RPMI7951 (cell line): ENCODE data around the gene PROB1. TPM values are rescaled to one million over a fixed set of nuclear protein-coding genes. Genes with fewer than 3 reads are reported as not detected.
A peak's percentile ranks its signal among the peaks of the same experiment; 100 is the strongest.
"Not testable (repeated sequence)": the region's sequence is repeated elsewhere in the genome, so short reads cannot be mapped to it uniquely, and the experiment has no call there.

ENCODE experiments used
- DNase-seq: peaks from one replicate; pipeline ENCODE4 v3.0.0-alpha.2; 2012; ENCODE audit warnings: low read depth
- total RNA-seq: library from RNA; depleted of rRNA; stranded (reverse); fragments of >200 nt; shearing (Covaris generic); gene quantifications from 2 replicates; pipeline ENCODE4 v1.2.3, GENCODE V29; 2014; rRNA removed

Gene PROB1, protein sequence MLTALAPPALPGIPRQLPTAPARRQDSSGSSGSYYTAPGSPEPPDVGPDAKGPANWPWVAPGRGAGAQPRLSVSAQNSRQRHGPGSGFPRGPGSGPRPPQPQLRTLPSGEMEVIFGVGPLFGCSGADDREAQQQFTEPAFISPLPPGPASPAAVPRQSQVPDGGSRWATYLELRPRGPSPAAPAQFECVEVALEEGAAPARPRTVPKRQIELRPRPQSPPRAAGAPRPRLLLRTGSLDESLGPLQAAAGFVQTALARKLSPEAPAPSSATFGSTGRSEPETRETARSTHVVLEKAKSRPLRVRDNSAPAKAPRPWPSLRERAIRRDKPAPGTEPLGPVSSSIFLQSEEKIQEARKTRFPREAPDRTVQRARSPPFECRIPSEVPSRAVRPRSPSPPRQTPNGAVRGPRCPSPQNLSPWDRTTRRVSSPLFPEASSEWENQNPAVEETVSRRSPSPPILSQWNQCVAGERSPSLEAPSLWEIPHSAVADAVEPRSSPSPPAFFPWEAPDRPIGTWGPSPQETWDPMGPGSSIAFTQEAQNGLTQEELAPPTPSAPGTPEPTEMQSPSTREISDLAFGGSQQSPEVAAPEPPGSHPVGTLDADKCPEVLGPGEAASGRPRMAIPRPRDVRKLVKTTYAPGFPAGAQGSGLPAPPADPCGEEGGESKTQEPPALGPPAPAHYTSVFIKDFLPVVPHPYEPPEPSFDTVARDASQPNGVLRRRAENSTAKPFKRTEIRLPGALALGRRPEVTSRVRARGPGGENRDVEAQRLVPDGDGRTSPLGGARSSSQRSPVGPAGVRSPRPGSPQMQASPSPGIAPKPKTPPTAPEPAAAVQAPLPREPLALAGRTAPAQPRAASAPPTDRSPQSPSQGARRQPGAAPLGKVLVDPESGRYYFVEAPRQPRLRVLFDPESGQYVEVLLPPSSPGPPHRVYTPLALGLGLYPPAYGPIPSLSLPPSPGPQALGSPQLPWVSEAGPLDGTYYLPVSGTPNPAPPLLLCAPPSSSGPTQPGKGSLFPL
- total RNA-seq = 0.10 and 0.12 TPM in 2 replicates

DNA sequence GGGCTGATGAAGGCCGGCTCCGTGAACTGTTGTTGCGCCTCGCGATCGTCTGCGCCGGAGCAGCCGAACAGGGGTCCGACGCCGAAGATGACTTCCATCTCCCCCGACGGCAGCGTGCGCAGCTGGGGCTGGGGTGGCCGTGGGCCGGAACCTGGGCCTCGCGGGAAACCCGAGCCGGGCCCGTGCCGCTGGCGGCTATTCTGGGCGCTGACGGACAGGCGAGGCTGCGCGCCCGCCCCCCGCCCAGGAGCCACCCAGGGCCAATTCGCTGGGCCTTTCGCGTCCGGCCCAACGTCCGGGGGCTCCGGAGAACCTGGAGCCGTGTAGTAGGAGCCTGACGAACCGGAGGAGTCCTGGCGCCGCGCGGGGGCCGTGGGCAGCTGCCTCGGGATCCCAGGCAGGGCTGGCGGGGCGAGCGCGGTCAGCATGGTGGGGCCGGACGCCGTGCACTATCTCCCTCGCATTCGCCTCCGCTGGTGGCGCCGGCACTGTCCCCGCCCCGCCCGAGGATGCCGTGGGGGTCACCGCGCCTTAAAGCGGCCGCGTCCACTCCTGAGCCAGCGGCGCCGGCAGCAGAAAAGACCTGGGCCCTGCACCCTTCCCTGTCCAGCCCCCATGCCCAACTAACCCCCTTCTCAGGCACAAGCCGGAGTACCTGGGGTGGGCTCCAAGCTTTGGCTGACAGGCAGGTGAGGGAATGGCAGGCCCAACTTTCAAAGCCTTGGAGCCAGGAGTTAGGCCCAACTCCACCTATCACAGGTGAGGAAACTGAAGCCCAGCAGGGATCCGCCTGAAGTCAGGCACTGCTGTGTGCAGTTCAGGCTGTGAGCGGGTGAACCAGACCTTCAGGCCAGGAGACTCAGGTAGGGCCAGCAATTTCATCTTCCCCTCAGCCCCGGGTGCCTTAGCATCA, at the start of gene PROB1:
TSS of gene PROB1 (minus strand) at position 451 of the 913 bp plus-strand sequence. CDS start at position 428, 23 bp downstream.
- DNase-seq = no peak

DNA sequence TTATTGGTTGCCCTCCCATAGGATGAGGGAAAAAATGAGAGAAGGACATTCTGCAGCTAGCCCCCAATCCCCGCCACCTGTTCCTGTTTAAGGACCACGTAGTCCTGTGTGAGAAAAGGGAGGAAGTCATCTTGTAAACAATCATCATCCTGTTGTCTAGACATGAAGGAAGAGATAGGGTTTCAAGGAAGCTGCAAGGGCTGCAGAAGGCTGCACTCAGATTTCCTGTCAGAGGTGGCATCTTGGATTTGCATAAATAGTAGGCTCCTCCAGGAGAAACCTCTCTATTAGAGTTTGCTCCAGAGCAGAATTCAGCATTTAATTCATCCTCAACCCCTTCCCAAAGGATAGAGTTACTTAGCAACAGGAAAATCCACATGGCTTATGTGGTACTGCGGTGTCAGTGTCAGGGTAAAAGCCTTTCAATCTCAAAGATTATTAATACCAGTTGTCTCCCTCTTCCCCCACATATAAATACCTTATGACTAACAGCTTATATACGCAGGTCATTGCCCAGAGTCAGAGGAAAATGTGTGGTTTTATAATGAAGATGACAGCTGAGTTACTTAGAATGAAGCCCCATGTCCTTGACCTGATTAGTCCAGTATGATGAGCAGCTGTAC, 49.0 kb upstream of the PROB1 start:
- peak; percentile 71 for DNase-seq

DNA sequence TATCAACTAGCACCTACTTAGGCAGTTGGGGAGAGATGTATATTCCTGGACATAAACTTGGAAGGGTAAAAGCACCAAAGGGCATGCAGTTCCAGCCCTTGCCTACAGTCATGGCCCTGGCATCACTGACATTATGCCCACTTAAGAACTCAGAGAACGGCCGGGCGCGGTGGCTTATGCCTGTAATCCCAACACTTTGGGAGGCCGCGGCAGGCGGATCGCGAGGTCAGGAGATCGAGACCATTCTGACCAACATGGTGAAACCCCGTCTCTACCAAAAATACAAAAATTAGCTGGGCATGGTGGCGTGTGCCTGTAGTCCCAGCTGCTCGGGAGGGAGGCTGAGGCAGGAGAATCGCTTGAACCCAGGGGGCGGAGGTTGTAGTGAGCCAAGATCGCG, 45.5 kb upstream of the PROB1 start:
- DNase-seq = not testable (repeated sequence)

DNA sequence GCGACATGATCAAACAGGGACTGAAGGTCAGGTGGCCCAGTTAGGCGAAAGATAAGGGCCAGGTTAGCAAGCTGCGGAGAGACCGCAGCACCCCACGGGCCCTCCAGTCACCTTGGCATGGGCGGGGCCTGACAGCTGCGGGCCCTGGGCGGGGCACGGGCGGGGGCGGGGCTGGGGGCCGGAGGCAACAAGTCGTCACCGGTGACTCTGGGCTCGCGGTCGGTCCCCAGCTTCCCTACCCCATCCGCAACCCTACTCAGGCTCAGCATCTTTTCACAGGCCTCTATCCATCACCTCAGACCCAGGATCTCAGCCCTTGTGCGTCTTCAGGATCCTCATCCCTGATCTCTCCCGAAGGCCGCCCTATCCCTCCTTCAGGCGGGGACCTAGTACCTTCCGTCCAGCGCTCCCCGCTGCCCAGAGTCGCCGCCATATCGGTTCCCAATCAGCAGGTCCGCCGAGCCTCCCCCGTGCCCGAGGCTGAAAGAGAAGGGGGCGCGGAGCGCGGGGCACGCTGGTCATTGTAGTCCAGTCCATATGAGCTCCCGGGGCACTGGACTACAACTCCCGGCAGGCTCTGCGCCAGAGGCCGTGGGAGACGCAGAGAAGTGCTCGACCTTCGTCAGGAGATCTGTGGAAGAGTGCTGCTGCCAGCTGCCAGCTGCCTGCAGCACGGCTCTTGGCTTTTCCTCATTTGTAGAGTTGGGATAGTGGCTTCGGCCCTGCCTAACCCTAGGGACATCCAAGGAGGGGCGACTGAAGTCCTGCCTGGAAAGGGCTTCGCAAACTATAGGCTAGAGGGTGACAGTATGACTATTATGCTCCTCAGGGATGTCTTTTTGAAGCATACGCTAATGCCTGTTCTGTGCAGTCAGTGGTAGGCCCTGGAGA, 44.4 kb upstream of the PROB1 start, which contains the start of gene DNAJC18:
TSS of gene DNAJC18 (minus strand) at position 513 of the 891 bp plus-strand sequence. CDS start at position 433, 80 bp downstream.
- DNase-seq = peak; percentile 83

DNA sequence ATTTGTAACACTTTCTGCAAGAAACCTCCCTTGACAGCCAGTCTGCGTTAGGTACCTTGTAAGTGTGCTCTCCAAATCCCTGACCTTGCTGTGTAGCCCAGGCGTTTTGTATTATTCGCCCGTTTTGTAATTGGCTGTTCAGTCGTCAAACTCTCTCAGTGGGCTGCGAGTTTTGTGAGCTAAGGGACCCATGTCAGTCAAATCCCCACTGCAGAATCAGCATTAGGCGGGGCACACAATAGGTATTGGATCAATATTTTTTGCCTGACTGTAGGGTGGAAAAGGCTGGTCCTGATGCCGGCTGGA, 43.8 kb upstream of the PROB1 start:
- no peak for DNase-seq

DNA sequence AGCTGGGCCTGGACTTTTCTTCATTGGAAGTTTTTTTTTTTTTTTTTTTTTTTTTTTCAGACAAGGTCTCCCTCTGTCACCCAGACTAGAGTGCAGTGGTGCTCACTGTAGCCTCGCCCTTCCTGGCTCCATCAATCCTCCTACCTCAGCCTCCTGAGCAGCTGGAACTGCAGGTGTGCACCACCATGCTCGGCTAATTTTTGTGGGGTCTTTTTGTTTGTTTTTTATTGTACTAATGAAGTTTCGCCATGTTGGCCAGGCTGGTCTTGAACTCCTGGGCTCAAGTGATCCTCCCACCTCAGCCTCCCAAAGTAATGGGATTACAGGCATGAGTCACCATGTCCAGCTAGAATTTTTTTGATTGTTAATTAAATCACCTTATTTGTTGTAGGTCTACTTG, 40.8 kb upstream of the PROB1 start:
- no peak for DNase-seq

DNA sequence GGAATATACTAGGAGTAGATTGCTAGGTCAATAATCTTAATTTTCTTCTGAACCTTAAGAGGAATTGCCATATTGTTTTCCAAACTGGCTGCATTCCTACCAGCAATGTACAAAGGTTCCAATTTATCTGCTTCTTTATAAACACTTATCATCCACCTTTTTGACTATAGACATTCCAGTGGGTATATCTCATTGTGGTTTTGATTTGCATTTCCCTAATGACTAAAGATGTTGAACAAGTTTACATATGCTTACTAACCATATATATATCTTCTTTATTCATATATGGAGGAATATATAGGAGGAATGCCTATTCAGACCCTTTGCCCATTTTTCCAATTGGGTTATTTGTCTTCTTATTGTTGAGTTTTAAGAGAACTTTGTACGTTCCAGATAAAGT, 36.8 kb upstream of the PROB1 start:
- no peak for DNase-seq

DNA sequence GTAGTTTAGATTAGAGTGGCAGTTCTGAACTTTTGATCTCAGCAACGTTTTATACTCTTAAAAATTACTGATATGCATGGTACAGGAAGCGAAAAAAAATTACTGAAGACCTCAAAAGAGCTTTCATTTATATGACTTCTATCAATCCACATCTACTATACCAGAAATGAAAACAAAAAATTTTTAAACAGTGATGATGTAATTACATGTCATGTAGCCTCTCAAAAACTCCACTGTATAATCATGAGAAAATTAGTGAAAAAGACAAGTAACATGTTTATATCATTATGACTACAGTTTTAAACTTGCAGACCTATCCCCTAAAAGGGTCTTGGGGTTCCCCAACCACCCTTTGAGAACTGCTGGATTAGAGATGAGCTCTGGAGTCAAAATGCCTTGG, 35.1 kb upstream of the PROB1 start:
- DNase-seq = no peak

DNA sequence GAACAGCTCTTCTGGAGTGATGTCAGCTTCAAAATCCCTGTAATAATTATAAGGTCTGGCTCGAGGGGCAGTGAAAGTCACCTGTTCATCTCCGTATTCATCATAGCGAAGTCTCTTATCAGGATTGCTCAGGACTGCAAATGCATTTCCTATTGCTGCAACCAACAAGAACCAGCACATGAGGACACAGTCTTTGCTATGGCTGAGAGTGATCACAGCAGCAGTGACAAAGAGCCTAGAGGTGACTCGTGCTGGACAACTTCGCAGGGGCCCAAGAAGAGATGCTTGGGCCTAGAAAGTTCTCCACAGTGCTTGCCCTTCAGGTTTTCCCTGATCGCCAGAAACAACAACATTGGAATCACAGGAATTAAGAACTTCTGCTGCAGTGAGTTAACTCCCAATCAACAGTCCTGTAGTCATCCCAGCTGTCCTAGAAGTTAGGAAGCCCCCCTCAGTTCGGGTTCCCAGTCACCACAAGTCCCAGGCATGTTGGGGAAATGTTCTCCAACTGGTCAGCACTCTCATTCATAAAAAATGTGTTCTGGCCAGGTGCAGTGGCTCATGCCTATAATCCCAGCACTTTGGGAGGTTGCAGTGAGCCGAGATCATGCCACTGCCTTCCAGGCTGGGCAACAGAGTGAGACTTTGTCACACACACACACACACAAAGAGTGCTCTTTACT, 31.4 kb upstream of the PROB1 start:
- peak; percentile 11 for DNase-seq

DNA sequence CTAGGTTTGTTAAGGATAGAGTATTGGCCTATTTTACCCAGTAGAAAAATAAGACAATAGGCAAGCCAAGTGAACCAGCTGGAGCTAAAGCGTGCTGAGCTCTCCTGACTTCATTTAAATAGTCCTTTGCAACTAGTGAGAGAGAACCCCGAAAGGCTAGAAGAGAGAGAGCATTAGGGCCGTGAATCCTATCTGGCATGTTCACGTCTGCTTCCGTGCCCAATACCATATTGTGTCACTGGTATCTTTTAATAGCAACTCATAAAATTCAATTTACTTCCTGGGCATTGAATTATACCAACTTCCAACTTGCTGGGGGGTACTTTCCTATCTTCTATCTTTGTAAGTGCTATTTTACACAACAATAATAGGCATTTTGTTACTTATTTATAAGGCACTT, 30.6 kb upstream of the PROB1 start:
- DNase-seq = no peak

DNA sequence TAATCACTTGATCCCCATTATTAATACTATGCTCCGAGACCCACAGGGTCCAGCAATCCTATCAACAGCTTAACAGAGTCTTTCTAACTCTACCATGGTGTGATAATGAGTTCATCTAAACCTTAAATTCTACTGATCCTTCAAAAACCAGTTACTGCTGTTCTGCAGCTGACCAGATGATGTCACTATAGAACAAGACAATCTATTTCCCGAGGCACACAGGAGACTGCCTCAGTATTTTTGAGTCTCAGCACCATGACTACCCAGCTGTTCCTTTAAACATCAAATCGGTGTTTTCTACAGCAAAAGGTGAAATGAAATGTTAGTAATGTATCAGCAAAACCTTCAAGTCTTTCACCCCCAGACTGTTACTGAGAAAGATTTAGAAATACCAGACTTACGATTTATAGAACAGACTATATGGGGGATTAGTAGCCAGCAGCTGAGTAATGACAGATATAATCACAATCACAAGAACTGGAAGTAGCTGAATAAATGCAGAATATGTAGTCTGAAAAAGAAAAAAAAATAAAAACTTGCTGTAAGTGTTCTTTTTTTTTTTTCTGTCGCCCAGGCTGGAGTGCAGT, 27.5 kb upstream of the PROB1 start:
- peak; percentile 65 for DNase-seq

DNA sequence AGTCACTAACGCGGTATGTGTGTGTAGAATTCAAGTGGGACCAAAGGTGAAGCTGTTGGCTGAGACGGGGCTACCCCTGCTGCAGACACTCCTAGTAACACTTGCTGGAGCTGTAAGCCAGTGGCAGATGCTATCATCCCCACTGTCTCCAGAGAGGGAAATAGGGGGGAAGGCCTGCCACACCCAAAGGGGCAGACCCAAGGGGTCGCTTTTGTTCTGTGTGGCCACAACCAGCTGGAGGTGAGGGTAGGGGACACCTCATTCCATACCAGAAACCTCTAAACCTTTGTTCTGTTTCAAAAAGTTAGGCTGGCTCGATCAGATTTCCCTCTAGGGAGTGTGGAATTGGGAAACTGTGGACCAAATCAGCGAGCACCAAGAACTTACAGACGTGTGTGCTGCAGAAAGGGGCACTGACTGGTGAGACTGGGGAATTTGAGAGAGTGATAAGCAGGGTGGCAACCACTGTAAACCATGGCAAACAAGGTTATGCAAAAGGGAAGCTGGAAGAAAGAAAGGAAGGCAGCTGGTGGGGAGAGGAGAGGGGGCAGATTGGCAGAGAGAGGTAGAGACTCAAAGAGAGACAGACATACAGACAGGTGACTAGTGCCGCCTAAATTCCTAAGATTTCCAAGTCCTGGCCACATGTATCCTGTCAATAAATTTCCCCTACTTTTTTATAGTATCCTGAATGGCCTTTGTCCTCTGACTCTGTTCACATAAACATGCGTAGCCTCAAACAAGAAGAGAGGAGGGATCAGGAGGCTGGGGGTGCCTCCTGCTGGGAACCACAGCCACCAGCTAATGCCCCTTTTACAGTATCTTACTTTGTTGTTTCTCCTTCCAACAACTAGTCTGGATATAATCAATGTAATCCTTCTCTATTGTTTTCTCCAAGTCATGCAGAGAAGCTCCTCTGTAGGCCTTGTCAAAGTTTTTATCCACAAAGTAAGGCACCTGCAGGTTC, 24.6 kb upstream of the PROB1 start:
- DNase-seq = no peak

DNA sequence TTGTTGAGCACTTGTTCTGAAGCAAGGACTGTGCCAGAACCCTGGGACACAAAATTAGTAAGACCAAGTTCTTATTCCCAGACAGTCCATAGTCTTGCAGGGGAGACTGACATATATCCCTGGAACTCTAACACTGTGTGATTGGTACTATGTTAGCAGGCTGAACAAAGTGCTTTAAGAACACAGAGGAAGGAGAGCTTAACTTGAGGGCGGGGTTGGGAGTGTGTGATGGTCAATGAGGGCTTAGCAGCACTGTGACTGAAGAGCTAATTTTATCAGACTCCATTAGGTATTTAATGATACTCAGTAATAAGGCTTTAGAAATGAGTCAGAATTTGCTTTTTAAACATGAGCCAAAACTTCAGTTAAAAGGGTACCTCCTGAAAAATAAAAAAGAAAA, 23.9 kb upstream of the PROB1 start:
- no peak for DNase-seq

DNA sequence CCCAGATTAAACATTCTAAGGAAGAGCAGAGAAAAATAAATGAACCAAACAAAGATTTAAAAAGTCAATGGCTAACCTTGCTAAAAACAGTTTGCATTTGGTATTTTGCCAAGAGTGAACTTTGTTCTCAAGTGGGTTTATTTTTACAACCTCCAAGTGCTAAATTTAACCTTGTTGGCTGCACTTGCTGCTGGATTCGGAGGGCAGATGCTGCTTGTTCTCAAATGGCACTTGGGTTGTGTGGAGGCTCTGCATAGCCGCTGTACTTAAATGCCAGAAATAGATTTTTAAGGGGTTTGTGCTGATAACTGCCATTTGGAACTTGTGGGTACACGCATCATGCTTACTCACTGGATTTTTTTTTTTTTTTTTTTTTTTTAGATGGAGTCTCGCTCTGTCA, 22.3 kb upstream of the PROB1 start:
- DNase-seq = no peak

DNA sequence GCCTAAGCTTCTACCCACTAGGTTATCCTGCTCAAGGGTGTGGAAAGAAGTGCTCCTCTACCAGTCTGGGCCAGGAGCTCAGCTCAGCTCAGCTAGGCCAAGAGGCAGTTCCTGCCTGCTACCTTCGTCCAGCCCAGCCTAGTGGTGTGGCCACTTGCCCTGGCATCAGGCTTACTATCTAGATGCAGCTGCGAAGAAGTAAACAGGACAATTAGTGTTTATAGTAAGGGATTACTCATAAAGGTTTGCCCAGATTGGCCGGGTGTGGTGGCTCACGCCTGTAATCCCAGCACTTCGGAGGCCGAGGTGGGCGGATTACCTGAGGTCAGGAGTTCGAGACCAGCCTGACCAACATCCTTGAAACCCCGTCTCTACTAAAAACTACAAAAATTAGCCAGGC, 21.7 kb upstream of the PROB1 start:
- DNase-seq = no peak

DNA sequence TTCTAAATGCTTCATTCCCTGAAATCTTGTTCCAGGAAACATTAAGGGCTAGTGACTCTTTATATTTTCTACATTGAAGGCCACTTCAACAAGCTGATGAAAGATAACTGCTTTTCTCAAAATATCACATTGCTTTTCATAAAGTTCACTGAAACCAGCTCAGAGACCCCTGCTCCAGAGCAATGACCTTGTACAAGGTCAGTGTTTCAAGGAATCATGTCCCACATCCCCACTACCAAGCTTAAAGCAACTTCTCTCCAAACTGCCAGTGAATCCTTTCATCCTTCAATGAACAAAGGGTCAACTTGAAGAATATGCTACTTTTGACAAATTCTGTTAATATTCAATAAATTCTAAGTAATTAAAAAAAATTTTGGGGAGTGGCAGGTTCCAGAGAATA, 21.0 kb upstream of the PROB1 start:
- DNase-seq = no peak

DNA sequence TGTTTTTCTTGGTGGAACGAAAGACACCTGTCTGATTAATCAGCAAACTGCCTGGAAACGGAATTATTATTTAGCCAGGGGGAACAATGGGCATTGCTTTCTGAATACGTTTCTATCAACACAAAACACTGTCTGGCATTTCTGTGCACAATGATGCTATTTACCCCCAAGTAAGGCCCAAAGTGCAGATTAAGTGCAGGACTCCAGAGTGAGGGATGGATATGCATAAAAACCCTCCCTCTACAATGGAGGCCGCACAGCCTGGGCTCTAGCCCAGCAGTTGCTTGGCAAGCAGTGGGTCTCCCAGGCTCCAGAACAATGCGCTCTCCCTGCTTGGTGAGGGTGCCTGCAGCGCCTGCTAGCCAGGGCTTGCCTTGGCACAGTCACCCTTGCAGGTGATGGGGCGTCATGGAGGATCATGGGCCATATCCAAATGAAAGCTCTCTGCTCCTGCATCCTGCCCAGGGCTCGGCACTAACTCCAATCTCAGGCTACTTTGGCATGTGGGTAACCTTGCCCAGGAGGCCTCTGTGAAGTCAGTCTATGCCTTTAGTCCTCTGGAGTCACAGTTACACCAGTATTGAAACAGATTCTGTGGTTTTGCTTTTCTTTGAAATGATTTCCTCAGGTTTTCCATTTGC, 20.4 kb upstream of the PROB1 start:
- no peak for DNase-seq
